ENCODE measurements around the gene BHMT.

DNA sequence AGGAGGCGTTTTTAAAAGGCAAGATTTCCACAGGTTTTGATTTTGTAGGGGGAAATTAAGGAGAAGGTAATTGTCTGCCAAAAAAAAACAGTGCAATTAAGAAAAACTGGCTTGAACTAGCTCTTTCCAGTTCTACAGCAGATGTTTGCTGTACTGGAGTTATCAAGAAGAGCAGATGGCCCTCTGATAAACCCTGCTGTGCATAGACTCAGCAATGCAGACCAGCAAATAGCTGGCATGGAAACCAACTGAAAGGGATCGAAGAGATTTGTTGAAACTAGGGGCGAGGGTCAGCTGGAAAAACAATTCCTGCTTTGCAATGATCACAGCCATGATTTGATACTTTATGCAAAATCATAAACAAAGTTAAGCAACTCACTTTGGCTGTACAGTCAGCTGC is 17.8 kb upstream of the BHMT start:
- TF ChIP-seq, protein P1, sequence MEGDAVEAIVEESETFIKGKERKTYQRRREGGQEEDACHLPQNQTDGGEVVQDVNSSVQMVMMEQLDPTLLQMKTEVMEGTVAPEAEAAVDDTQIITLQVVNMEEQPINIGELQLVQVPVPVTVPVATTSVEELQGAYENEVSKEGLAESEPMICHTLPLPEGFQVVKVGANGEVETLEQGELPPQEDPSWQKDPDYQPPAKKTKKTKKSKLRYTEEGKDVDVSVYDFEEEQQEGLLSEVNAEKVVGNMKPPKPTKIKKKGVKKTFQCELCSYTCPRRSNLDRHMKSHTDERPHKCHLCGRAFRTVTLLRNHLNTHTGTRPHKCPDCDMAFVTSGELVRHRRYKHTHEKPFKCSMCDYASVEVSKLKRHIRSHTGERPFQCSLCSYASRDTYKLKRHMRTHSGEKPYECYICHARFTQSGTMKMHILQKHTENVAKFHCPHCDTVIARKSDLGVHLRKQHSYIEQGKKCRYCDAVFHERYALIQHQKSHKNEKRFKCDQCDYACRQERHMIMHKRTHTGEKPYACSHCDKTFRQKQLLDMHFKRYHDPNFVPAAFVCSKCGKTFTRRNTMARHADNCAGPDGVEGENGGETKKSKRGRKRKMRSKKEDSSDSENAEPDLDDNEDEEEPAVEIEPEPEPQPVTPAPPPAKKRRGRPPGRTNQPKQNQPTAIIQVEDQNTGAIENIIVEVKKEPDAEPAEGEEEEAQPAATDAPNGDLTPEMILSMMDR (IDR thresholded peaks at IDR 0.05), result no peak
- TF ChIP-seq POLR2A (IDR thresholded peaks at IDR 0.05) (no peak), POLR2AphosphoS5 (IDR thresholded peaks at IDR 0.05) (no peak)
